ENCODE data around the gene CASP8AP2. TPM values are rescaled to one million over a fixed set of nuclear protein-coding genes. Genes with fewer than 3 reads are reported as not detected.
A peak's percentile ranks its signal among the peaks of the same experiment; 100 is the strongest.

The CASP8AP2 gene
- total and polyA plus RNA-seq, 4 donors = 4.3 to 24.4 (median 8.2) TPM

GRCh38 chr6:89817481-89817880, 12.2 kb upstream of the CASP8AP2 start:
- no peak overlapping the region for H3K4me3 ChIP-seq
- H3K36me3 ChIP-seq (ENCODE audit: control insufficient read depth in 4 of 4, insufficient read depth in 4 of 4, low read length in 4 of 4) = no peaks in the 10 kb centered on the region
- H3K27ac ChIP-seq (ENCODE audit: low read depth in 1 of 2, low read length in 1 of 2) = no peak overlapping the region
- H3K27me3 ChIP-seq (ENCODE audit: control insufficient read depth in 3 of 3, insufficient read depth in 3 of 3, low read length in 2 of 3) = no peaks in the 10 kb centered on the region
- ATAC-seq (ENCODE audit: insufficient read depth, low FRiP score) = no peak
- WGBS, 2 donors = 69 to 74% methylated on average over 3 of the region's 3 CpGs
- H3K9me3 ChIP-seq (ENCODE audit: control insufficient read depth in 4 of 4, insufficient read depth in 3 of 4, low read length in 3 of 4) = no peaks in the 10 kb centered on the region
- no peak for DNase-seq
- H3K4me1 ChIP-seq (ENCODE audit: control insufficient read depth in 5 of 5, insufficient read depth in 5 of 5, low read length in 5 of 5) = peaks cover 5 to 13% (median 9%) of the 10 kb centered on the region in 5 donors
- no peak for TF ChIP-seq CTCF (IDR thresholded peaks at IDR 0.05; ENCODE audit: control extremely low read depth, extremely low read depth)
- no peak overlapping the region for H3K9ac ChIP-seq (ENCODE audit: insufficient read depth in 1 of 2, low read length in 2 of 2)

- Histone ChIP-seq H3K27ac (ENCODE audit: low read depth in 1 of 2, low read length in 1 of 2) (peak overlapping the region; percentile 78 to 94), H3K27me3 (ENCODE audit: control insufficient read depth in 3 of 3, insufficient read depth in 3 of 3, low read length in 2 of 3) (no peaks in the 10 kb centered on the region), H3K9me3 (ENCODE audit: control insufficient read depth in 4 of 4, insufficient read depth in 3 of 4, low read length in 3 of 4) (no peaks in the 10 kb centered on the region), H3K36me3 (ENCODE audit: control insufficient read depth in 4 of 4, insufficient read depth in 4 of 4, low read length in 4 of 4) (no peaks in the 10 kb centered on the region), H3K9ac (ENCODE audit: insufficient read depth in 1 of 2, low read length in 2 of 2) (peak overlapping the region; percentile 87 to 89), H3K4me1 (ENCODE audit: control insufficient read depth in 5 of 5, insufficient read depth in 5 of 5, low read length in 5 of 5) (peaks cover 5 to 13% (median 9%) of the 10 kb centered on the region in 5 donors), H3K4me3 (peak overlapping the region; percentile 83)
- no peak for TF ChIP-seq CTCF (IDR thresholded peaks at IDR 0.05; ENCODE audit: control extremely low read depth, extremely low read depth)
- peak; percentile 32 for ATAC-seq (ENCODE audit: insufficient read depth, low FRiP score)
- DNase-seq = peak in 2 of 3 donors; percentile 42 to 59
- 0% methylated on average over 14 of the region's 14 CpGs for WGBS, 2 donors
Measured at GRCh38 chr6:89818977-89819335, 10.7 kb upstream of the CASP8AP2 start.

GRCh38 chr6:89819336-89820130, 10.1 kb upstream of the CASP8AP2 start, which contains the start of gene MDN1:
MDN1 (minus strand) TSS chr6:89819794; CDS start chr6:89819607, 187 bp downstream.
- DNase-seq (peak; percentile 93 to 98 (median 96)), ATAC-seq (ENCODE audit: insufficient read depth, low FRiP score) (peak; percentile 97)
- Histone ChIP-seq H3K4me1 (ENCODE audit: control insufficient read depth in 5 of 5, insufficient read depth in 5 of 5, low read length in 5 of 5) (peaks cover 5 to 13% (median 9%) of the 10 kb centered on the region in 5 donors), H3K4me3 (peak within 1 kb of the TSS; percentile 83), H3K27me3 (ENCODE audit: control insufficient read depth in 3 of 3, insufficient read depth in 3 of 3, low read length in 2 of 3) (no peaks in the 10 kb centered on the region), H3K9ac (ENCODE audit: insufficient read depth in 1 of 2, low read length in 2 of 2) (peak within 1 kb of the TSS; percentile 87 to 89), H3K36me3 (ENCODE audit: control insufficient read depth in 4 of 4, insufficient read depth in 4 of 4, low read length in 4 of 4) (no peaks in the 10 kb centered on the region), H3K9me3 (ENCODE audit: control insufficient read depth in 4 of 4, insufficient read depth in 3 of 4, low read length in 3 of 4) (no peaks in the 10 kb centered on the region), H3K27ac (ENCODE audit: low read depth in 1 of 2, low read length in 1 of 2) (peak within 1 kb of the TSS; percentile 78 to 94)
- WGBS, 2 donors = 0% methylated on average over 64 to 65 of the region's 65 CpGs
- no peak for TF ChIP-seq CTCF (IDR thresholded peaks at IDR 0.05; ENCODE audit: control extremely low read depth, extremely low read depth)
